ENCODE measurements around the gene TRAPPC4.
A peak's percentile ranks its signal among the peaks of the same experiment; 100 is the strongest.
"Not testable (repeated sequence)": the region's sequence is repeated elsewhere in the genome, so short reads cannot be mapped to it uniquely, and the experiment has no call there.

Gene TRAPPC4

GRCh38 chr11:119027561-119028345 is 9.2 kb downstream of the TRAPPC4 start:
- no peak overlapping the region for H3K27ac ChIP-seq (ENCODE audit: low read depth, low read length)
- H3K4me1 ChIP-seq (ENCODE audit: insufficient read depth, low read length), result peaks cover 13% of the 10 kb centered on the region

DNA sequence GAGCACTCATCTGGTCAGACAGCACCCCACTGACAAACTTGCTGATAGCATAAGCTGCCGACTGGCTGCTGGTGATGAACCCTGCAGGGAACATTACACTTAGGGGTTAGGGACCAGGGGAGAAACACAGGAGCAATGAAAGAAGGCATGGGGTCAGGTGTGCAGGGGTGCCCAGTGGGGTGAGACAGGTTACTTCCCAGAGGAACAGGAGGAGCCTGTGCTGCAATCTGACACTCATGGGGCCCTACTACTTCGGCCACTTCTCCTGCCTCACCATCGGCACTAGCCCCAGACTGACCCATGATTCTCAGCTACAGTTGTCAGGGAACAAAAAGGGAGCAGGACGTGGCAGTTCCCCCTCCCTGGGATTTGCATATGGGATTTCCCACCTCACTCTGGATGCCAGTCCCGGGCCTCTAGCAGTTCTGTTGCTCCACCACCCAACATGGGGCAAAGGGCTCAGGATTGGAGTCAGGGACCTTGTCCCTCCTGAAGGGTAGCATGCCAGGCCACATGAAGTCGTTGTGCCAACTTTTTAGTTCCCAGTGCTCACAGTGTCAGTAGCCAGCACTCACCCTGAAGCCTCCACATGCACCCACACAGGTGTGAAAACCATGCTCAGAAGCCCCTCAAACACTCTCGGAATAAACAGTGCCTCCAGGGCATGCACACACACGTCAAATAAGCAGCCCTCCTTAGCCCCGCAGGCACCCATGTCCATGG is 9.9 kb downstream of the TRAPPC4 start:
- no peak overlapping the region for H3K9ac ChIP-seq (ENCODE audit: low read length)
- H3K4me1 ChIP-seq (ENCODE audit: insufficient read depth, low read length), result peaks cover 13% of the 10 kb centered on the region
- H3K27me3 ChIP-seq (ENCODE audit: control insufficient read depth in 1 of 2, insufficient read depth in 2 of 2, low read length in 2 of 2), result no peaks in the 10 kb centered on the region
- no peak overlapping the region for H3K4me3 ChIP-seq (ENCODE audit: low read depth in 1 of 2, low read length in 2 of 2)
- H3K27ac ChIP-seq (ENCODE audit: low read depth, low read length), result no peak overlapping the region
- H3K36me3 ChIP-seq (ENCODE audit: insufficient read depth, low read length), result peaks cover 29% of the 10 kb centered on the region
- H3K9me3 ChIP-seq (ENCODE audit: low read length), result no peaks in the 10 kb centered on the region

More at GRCh38 chr11:119027561-119028345, 9.2 kb downstream of the TRAPPC4 start:
- Histone ChIP-seq H3K36me3 (ENCODE audit: insufficient read depth, low read length) (peaks cover 37% of the 10 kb centered on the region), H3K9ac (ENCODE audit: low read length) (no peak overlapping the region), H3K4me3 (ENCODE audit: low read depth in 1 of 2, low read length in 2 of 2) (no peak overlapping the region), H3K27me3 (ENCODE audit: control insufficient read depth in 1 of 2, insufficient read depth in 2 of 2, low read length in 2 of 2) (no peaks in the 10 kb centered on the region), H3K9me3 (ENCODE audit: low read length) (no peaks in the 10 kb centered on the region)

DNA sequence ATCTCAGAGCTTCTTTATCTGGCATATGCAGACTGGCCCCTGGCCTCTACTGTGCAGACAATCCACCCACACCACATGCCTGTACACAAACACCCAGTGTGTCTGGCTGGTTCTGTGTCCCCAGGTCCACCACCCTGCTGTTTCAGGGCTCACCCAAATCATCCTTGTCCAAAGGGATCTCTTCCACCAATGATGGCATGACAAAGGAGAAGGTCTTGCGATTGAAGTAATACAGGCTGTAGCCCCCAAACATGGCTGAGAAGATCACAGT is 10.4 kb downstream of the TRAPPC4 start:
- Histone ChIP-seq H3K36me3 (ENCODE audit: insufficient read depth, low read length) (peaks cover 24% of the 10 kb centered on the region), H3K4me3 (ENCODE audit: low read depth in 1 of 2, low read length in 2 of 2) (no peak overlapping the region), H3K9me3 (ENCODE audit: low read length) (no peaks in the 10 kb centered on the region), H3K27me3 (ENCODE audit: control insufficient read depth in 1 of 2, insufficient read depth in 2 of 2, low read length in 2 of 2) (no peaks in the 10 kb centered on the region), H3K4me1 (ENCODE audit: insufficient read depth, low read length) (peaks cover 13% of the 10 kb centered on the region), H3K27ac (ENCODE audit: low read depth, low read length) (no peak overlapping the region), H3K9ac (ENCODE audit: low read length) (no peak overlapping the region)

DNA sequence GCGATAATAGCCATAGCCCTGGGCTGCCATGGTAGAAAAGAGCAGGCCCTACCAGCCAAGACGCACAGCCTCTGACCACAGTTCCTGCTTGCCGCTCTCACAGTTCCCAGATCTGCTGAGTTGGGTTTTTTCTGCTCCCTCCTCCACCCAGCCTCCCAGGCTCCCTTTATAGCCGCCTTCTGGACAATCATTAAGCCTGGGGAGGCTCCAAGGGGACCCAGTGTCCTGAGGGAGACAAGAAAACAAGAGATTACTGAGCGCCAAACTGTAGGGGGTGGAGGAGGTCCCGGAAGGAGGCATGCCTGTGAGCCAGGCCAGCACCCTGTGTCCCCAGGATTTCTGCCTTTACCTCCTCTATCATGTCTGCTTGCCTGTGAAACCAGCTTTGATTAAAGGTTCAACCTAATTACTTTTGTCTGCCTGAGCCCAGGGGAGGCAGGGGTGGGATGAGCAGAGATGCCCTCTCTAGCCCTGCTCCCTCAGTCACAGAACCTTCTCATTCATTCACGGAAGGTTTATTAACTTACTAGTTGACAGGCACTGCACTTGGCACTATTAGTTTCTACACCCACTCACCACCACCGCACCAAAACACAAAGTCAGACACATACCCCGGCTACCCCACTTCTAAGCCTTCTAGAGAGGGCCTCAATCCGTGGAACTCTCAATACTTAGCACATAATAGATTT is 10.9 kb downstream of the TRAPPC4 start:
- peak overlapping the region; percentile 71 to 80 for H3K4me3 ChIP-seq (ENCODE audit: low read depth in 1 of 2, low read length in 2 of 2)
- H3K9me3 ChIP-seq (ENCODE audit: low read length), result no peaks in the 10 kb centered on the region
- H3K27ac ChIP-seq (ENCODE audit: low read depth, low read length), result peak overlapping the region; percentile 91
- H3K9ac ChIP-seq (ENCODE audit: low read length), result no peak overlapping the region
- H3K36me3 ChIP-seq (ENCODE audit: insufficient read depth, low read length), result peaks cover 19% of the 10 kb centered on the region
- peaks cover 13% of the 10 kb centered on the region for H3K4me1 ChIP-seq (ENCODE audit: insufficient read depth, low read length)
- no peaks in the 10 kb centered on the region for H3K27me3 ChIP-seq (ENCODE audit: control insufficient read depth in 1 of 2, insufficient read depth in 2 of 2, low read length in 2 of 2)

DNA sequence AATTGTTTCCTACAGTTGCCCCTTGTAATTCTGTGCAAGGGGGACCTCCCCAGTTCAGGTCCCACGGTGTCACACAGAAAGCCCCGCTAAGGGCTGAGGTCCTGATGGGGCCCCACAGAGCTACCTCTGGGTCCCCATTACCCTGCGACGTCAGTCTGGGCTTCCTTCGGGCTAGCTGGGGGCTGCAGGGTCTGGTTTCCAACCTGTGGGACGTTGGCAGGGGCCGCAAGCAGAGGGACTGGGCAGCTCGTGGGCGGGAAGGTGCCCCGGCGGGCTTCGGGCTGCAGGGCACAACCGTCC is 11.4 kb downstream of the TRAPPC4 start:
- Histone ChIP-seq H3K27ac (ENCODE audit: low read depth, low read length) (peak overlapping the region; percentile 91), H3K4me1 (ENCODE audit: insufficient read depth, low read length) (peaks cover 13% of the 10 kb centered on the region), H3K9ac (ENCODE audit: low read length) (peak overlapping the region; percentile 74), H3K27me3 (ENCODE audit: control insufficient read depth in 1 of 2, insufficient read depth in 2 of 2, low read length in 2 of 2) (no peaks in the 10 kb centered on the region), H3K36me3 (ENCODE audit: insufficient read depth, low read length) (peaks cover 17% of the 10 kb centered on the region), H3K9me3 (ENCODE audit: low read length) (no peaks in the 10 kb centered on the region), H3K4me3 (ENCODE audit: low read depth in 1 of 2, low read length in 2 of 2) (peak overlapping the region; percentile 71 to 80)

DNA sequence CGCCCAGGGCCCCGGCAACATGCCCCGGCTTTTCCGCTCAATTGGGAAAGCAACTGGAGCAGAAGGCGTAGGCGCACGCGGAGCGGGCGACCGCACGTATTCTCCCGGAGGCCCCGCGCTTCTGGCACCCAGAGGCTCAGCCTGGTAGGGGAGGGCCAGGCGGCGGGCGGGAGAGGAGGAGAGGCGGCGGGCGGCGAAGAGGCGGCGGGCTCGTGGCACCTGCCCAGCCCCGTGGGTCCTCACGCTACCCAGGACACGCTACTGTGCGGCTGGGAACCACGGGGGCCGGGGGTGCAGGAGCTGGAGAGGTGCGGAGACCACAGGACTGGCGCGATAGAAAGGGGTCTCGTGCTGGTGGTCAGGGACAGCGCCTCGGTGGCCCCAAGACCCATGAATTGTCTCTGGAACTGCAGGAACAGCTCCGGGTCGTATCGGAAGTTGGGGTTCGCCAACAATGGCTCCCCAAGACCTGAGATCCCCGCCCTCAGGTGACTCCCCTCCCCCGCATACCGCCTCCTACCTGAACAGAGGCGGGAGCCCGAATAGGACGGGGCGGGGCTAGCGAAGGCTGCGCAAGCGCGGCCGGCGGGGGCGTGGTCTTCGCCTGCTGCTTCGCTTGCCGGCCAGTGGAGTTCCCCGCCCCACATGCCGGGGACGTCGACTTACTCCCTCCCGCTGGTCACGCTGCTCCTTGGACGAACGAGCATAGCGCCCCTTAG is 11.9 kb downstream of the TRAPPC4 start, which contains the start of gene SLC37A4:
TSS of gene SLC37A4 (minus strand) at position 549 of the 719 bp plus-strand sequence.
- H3K4me1 ChIP-seq (ENCODE audit: insufficient read depth, low read length), result peaks cover 13% of the 10 kb centered on the region
- H3K27me3 ChIP-seq (ENCODE audit: control insufficient read depth in 1 of 2, insufficient read depth in 2 of 2, low read length in 2 of 2), result no peaks in the 10 kb centered on the region
- peak within 1 kb of the TSS; percentile 71 to 80 for H3K4me3 ChIP-seq (ENCODE audit: low read depth in 1 of 2, low read length in 2 of 2)
- H3K9ac ChIP-seq (ENCODE audit: low read length), result peak within 1 kb of the TSS; percentile 74
- H3K27ac ChIP-seq (ENCODE audit: low read depth, low read length), result peak within 1 kb of the TSS; percentile 91
- H3K9me3 ChIP-seq (ENCODE audit: low read length), result no peaks in the 10 kb centered on the region
- peaks cover 11% of the 10 kb centered on the region for H3K36me3 ChIP-seq (ENCODE audit: insufficient read depth, low read length)

GRCh38 chr11:119031912-119032280 is 13.3 kb downstream of the TRAPPC4 start:
- Histone ChIP-seq H3K9me3 (ENCODE audit: low read length) (no peaks in the 10 kb centered on the region), H3K4me1 (ENCODE audit: insufficient read depth, low read length) (peaks cover 13% of the 10 kb centered on the region), H3K27ac (ENCODE audit: low read depth, low read length) (no peak overlapping the region), H3K36me3 (ENCODE audit: insufficient read depth, low read length) (peaks cover 8% of the 10 kb centered on the region), H3K9ac (ENCODE audit: low read length) (no peak overlapping the region), H3K4me3 (ENCODE audit: low read depth in 1 of 2, low read length in 2 of 2) (no peak overlapping the region), H3K27me3 (ENCODE audit: control insufficient read depth in 1 of 2, insufficient read depth in 2 of 2, low read length in 2 of 2) (no peaks in the 10 kb centered on the region)

- H3K9me3 ChIP-seq (ENCODE audit: low read length); H3K4me3 ChIP-seq (ENCODE audit: low read depth in 1 of 2, low read length in 2 of 2); H3K27ac ChIP-seq (ENCODE audit: low read depth, low read length); H3K36me3 ChIP-seq (ENCODE audit: insufficient read depth, low read length); H3K27me3 ChIP-seq (ENCODE audit: control insufficient read depth in 1 of 2, insufficient read depth in 2 of 2, low read length in 2 of 2); H3K9ac ChIP-seq (ENCODE audit: low read length): not testable (repeated sequence)
- H3K4me1 ChIP-seq (ENCODE audit: insufficient read depth, low read length), result peaks cover 13% of the 10 kb centered on the region
Observed at GRCh38 chr11:119033421-119033820, 14.9 kb downstream of the TRAPPC4 start.

DNA sequence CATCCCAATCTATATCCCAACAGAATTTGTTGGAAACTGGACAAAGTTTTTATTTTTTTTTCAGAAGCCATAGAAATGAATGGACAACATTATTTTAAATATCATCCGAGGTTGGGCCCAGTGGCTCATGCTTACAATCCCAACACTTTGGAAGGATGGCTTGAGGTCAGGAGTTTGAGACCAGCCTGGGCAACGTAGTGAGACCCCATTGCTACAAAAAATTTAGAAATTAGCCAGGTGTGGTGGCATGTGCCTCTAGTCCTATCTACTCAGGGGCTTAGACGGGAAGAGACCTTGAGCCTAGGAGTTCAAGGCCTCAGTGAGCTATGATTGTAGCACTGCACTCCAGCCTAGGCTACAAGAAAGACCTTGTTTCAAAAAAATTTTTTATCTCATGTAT is 16.2 kb downstream of the TRAPPC4 start:
- Histone ChIP-seq H3K4me1 (ENCODE audit: insufficient read depth, low read length) (peaks cover 3% of the 10 kb centered on the region), H3K9ac (ENCODE audit: low read length) (no peak overlapping the region), H3K27ac (ENCODE audit: low read depth, low read length) (no peak overlapping the region), H3K4me3 (ENCODE audit: low read depth in 1 of 2, low read length in 2 of 2) (no peak overlapping the region), H3K36me3 (ENCODE audit: insufficient read depth, low read length) (no peaks in the 10 kb centered on the region), H3K9me3 (ENCODE audit: low read length) (no peaks in the 10 kb centered on the region), H3K27me3 (ENCODE audit: control insufficient read depth in 1 of 2, insufficient read depth in 2 of 2, low read length in 2 of 2) (no peaks in the 10 kb centered on the region)

GRCh38 chr11:119038884-119039283 is 20.3 kb downstream of the TRAPPC4 start:
- Histone ChIP-seq H3K36me3 (ENCODE audit: insufficient read depth, low read length) (no peaks in the 10 kb centered on the region), H3K9me3 (ENCODE audit: low read length) (no peaks in the 10 kb centered on the region), H3K9ac (ENCODE audit: low read length) (no peak overlapping the region), H3K27ac (ENCODE audit: low read depth, low read length) (no peak overlapping the region), H3K4me1 (ENCODE audit: insufficient read depth, low read length) (no peaks in the 10 kb centered on the region), H3K4me3 (ENCODE audit: low read depth in 1 of 2, low read length in 2 of 2) (no peak overlapping the region), H3K27me3 (ENCODE audit: control insufficient read depth in 1 of 2, insufficient read depth in 2 of 2, low read length in 2 of 2) (no peaks in the 10 kb centered on the region)

DNA sequence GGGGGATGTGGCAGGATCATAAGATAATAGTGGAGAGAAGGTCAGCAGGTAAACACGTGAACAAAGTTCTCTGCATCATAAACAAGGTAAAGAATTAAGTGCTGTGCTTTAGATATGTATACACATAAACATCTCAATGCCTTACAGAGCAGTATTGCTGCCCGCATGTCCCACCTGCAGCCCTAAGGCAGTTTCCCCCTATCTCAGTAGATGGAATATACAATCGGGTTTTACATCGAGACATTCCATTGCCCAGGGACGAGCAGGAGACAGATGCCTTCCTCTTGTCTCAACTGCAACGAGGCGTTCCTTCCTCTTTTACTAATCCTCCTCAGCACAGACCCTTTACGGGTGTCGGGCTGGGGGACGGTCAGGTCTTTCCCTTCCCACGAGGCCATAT is 20.9 kb downstream of the TRAPPC4 start:
- H3K4me3 ChIP-seq (ENCODE audit: low read depth in 1 of 2, low read length in 2 of 2); H3K9ac ChIP-seq (ENCODE audit: low read length); H3K4me1 ChIP-seq (ENCODE audit: insufficient read depth, low read length); H3K27ac ChIP-seq (ENCODE audit: low read depth, low read length); H3K9me3 ChIP-seq (ENCODE audit: low read length); H3K36me3 ChIP-seq (ENCODE audit: insufficient read depth, low read length); H3K27me3 ChIP-seq (ENCODE audit: control insufficient read depth in 1 of 2, insufficient read depth in 2 of 2, low read length in 2 of 2): not testable (repeated sequence)
